GM04503 (cell line): Measurements from ENCODE around the gene ZMIZ2.

Experiments
- DNase-seq: peaks from one replicate; pipeline ENCODE4 v3.0.0-alpha.2; 2012; ENCODE audit warnings: low read depth

ZMIZ2 gene

DNA sequence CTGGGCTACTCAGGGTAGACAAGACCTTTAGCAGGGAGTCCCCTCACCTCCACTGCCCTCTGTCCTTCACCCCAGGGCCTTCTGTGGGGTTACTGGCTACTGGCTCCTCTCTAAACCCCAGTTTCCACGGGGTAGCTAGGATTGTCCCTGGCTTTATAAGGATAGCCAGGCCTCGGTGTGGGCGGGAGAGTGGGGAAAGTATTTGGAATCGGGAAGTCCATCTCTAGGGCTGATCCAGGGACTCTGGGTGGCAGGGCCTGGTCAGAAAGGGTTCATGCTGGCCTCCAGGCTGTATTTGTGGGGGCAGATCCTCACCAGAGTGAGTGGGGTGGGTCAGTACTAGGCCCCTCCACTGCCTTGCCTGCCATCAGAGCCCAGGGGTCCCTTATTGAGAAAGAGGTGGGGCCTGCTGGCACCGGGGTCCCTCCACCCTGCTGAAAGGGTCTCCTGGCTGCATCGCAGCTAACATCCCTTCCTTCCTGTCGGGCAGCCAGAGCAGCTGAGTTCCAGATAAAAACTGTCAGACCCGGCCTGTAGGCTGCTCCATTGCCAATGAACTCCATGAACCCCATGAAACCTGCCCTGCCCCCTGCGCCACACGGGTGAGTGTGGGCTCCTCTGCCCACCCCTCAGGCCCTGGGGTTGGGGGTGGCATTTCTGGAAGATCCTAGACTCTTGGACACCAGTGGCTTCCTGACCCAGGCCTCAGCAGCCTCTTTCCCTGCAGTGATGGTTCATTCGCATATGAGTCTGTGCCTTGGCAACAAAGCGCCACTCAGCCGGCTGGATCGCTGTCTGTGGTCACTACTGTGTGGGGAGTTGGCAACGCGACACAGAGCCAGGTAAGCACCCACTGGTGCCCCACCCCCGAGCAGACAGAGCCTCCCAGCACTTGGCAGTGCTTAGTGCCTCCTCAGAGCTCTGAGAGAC is 7.3 kb downstream of the ZMIZ2 start:
- no peak for DNase-seq

DNA sequence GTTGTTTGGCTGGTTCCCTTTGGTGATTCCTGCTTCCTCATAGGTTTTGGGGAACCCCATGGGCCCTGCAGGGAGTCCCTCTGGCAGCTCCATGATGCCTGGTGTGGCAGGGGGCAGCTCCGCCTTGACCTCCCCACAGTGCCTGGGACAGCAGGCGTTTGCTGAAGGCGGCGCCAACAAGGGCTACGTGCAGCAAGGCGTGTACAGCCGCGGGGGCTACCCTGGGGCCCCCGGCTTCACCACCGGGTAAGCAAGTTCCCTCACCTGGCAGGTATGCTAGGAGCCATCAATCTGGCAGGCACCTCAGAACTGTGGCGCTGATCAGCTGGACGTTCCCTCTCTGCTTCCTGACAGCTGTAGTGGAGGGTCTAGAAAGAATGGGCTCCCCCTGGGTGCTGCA is 8.3 kb downstream of the ZMIZ2 start:
- DNase-seq: no peak

DNA sequence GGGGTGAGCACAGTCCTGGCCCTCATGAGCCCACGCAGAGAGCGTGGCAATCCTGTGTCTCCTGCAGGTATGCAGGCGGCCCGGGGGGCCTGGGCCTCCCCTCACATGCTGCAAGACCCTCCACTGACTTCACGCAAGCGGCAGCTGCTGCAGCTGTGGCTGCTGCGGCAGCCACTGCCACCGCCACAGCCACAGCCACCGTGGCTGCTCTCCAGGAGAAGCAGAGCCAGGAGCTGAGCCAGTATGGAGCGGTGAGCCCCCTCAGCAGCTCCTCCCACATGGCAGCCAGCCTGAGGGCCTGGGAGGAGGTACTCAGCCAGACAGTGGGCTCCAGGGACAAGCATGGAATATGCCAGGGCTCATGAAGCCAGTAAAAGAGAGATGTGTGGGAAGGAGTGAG is 8.7 kb downstream of the ZMIZ2 start:
- DNase-seq: no peak

DNA sequence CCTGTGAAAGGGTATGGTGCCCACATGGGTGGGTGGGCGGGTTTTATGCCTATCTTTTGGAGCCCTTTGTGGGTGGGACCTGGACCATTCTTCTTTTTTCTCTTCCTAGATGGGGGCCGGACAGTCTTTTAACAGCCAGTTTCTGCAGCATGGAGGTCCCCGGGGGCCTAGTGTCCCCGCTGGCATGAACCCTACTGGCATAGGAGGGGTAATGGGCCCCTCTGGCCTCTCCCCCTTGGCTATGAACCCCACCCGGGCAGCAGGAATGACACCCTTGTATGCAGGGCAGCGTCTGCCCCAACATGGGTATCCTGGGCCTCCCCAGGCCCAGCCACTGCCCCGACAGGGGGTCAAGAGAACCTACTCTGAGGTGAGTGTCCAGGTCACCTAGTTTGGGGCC is 9.1 kb downstream of the ZMIZ2 start:
- no peak for DNase-seq

DNA sequence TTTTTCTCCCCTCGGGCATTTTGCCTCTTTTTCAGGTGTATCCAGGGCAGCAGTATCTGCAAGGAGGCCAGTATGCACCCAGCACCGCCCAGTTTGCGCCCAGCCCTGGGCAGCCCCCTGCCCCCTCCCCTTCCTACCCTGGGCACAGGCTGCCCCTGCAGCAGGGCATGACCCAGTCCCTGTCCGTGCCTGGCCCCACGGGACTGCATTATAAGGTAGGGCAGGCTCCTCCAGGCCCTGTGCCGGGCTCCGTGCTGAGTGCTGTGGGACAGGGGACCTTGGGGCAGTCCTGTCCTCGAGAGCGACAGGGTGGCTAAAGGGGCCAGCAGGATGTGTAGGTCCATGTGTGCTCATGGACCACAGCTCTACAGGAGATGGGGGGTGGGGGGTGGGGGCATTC is 10.6 kb downstream of the ZMIZ2 start:
- DNase-seq: no peak

DNA sequence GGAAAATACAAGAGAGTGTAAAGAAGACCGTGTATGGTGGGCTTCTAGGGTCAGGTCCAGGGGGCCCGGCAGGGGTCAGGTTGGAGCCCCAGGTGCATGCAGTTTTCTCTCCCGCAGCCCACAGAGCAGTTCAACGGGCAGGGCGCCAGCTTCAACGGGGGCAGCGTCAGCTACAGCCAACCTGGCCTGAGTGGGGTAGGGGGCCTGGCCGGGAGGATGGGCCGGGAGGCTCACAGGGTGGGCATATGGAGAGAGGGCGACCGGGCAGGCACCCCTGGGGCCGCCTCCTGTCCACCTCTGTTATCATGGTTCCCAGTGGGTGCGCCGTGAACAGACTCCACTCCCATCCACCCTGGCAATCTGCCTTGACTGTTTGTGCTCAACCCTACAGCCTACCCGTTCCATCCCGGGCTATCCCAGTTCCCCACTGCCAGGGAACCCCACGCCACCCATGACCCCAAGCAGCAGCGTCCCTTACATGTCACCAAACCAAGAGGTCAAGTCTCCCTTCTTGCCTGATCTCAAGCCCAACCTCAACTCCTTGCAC is 11.5 kb downstream of the ZMIZ2 start:
- DNase-seq: no peak

DNA sequence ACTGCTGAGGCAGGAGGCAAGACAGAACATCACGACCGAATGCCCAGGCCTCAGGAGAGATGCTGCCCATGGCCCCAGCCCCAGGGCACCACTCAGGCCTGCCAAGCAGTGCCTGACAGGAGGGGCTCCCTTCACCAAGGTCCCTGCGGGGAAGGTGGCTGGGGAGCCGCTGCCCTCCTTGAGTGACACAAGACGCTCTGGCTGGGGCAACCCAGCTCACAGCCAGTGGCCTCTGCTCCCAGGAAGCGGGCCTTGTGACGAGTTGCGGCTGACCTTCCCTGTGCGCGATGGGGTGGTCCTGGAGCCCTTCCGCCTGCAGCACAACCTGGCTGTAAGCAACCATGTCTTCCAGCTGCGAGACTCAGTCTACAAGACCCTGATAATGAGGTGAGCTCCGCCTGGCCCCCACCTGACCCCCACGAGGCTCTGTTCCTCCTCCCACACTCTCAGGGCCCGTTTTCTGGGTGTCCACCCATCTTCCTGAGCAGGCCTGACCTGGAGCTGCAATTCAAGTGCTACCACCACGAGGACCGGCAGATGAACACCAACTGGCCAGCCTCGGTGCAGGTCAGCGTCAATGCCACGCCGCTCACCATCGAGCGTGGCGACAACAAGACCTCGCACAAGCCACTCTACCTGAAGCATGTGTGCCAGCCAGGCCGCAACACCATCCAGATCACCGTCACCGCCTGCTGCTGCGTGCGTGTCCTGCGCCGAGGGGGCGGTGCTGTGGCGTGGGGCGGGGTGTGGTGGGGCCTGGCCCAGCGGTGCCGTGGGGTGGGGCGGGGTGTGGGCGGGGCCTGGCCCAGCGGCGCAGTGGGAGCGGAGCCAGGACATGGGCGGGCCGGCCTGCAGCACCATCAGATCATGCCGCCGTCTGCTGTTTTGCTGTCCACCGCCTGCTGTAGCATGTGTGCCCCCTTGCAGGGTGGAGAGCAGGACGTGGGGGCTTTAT is 12.8 kb downstream of the ZMIZ2 start:
- DNase-seq: no peak

DNA sequence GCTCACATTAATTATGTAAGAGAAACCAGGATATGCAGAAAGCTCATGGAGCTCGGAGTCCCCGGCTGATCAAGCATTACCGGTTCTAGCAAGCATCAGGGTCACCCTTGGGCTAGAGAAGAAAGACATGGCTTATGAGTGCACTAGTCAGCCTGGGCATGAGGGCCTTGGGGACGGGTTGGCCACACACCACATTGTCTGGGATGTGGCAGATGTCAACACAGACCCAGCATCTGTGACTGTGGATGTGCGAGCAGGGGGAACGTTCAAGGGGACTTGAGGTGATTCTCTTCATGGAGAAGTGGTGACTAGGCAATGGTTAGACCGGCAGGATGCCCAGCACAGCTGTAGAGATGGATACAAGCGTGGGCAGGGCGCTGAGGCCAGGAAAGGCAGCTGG is 13.7 kb downstream of the ZMIZ2 start:
- no peak for DNase-seq

DNA sequence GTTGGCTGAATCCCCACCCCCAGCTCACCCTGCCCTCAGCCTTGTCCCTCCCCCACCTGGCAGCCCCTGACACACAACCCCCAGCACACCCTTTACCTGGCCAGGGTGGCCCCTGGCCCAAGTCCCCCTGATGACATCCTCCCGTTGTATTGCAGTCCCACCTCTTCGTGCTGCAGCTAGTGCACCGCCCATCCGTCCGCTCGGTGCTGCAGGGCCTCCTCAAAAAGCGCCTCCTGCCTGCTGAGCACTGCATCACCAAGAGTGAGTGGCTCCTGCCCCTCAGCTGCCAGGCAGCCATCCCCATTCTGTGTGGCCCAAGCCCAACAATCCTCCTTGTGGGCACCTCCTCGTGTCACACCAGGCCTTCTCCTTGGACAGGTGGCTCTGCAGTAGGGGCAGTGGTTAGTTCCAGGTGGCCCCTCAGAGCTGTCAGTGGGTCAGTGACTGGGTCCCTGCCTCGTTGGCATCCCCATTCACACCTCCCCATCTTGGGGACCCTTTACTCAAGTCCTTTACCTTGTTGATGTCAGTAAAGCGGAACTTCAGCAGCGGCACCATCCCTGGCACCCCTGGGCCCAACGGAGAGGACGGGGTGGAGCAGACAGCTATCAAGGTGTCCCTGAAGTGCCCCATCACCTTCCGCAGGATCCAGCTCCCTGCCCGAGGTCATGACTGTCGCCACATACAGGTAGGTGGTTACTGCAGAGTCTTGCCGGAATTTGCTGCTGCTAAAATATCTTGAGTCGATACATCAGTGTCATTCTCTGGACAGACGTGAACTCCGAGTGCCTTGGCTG is 14.3 kb downstream of the ZMIZ2 start:
- DNase-seq: no peak

DNA sequence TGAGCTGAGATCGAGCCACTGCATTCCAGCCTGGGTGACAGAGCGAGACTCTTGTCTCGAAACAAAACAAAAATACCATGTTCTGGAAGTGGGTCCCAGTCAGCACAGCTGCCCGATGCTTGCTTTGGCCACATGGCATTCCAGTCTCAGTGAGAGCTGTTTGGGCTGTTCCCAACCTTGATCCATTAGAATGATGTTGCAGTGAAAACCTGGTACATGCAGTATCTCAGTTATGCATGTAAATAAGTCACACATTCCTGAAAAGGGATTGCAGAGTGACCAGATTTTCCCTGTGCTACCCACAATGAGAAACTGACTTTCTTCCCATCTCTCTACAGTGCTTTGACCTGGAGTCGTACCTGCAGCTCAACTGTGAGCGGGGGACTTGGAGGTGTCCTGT is 15.4 kb downstream of the ZMIZ2 start:
- no peak for DNase-seq

DNA sequence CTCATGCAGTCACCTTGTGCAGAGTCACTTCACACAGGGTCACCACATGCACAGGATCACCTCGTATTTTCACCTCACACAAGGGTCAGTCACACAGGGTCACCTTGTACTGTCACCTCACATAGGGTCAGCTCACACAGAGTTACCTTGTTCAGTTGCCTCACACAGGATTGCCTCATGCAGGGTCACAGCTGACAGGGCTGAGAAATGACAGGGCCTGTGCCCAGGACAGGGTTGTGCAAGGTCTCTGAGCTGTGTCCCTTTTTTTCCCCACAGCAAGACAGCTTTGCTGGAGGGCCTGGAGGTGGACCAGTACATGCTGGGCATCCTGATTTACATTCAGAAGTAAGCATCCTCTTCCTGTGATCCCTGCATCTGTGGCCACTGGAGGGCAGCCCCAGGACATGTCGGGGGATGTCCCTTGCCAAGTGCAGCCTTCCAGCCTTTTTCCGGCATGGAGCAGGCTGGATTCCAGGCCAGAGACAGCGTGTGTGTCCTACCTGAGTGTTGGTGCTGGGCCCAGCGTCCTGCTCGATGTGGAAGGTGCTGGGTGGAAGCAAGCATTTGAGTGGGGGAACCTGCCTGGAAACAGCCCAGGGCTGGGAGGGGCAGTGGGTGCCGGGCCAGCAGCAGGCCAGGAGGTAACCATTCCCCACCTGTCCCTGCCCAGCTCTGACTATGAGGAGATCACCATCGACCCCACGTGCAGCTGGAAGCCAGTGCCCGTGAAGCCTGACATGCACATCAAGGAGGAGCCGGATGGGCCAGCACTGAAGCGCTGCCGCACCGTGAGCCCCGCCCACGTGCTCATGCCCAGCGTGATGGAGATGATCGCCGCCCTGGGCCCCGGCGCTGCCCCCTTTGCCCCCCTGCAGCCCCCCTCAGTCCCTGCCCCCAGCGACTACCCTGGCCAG is 16.3 kb downstream of the ZMIZ2 start:
- DNase-seq: no peak

DNA sequence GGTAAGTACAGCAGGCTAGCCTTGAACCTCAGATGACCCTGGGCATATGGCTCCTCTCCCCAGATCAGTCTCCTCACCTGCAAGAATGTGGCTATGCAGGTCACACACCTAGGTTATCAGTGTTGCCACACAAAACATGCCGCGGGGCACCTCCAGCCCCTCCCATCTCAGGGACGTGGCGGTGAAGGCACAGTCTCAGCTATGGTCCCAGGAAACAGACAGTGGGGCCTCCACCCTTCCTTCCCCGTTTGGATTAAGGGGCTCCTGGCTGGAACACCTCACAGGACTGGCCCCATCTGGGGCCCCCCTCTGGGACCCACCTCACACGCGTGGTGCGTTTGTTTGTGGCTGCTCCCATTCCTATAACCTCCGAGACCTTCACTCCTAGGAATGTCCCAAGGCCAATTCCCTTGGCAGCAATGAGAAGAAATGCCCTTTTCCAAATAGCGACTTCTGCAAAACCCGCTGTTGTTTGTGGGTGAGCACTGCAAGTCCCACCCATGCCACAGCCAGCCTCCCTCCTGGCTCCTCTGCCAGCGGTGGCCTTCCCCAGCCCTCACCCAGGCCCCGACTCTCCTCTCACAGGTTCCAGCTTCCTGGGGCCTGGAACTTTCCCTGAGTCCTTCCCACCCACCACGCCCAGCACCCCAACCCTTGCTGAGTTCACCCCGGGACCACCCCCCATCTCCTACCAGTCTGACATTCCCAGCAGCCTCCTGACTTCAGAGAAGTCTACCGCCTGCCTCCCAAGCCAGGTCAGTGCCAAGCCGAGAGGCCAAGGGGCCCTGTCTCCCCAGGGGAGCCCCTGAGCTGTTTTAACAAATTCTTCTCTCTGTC is 17.1 kb downstream of the ZMIZ2 start:
- DNase-seq: no peak

DNA sequence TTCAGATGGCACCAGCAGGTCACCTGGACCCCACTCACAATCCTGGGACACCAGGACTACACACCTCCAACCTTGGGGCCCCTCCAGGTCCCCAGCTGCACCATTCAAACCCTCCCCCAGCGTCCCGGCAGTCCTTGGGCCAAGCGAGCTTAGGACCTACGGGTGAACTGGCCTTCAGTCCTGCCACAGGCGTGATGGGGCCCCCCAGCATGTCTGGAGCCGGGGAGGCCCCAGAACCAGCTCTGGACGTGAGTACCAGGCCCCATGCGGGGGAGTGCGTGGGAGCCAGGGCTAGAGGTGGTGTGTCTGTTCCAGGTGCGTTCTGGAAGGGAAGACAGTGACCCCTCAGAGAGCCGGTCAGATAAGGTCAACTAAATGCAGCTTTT is 17.8 kb downstream of the ZMIZ2 start:
- DNase-seq: no peak

DNA sequence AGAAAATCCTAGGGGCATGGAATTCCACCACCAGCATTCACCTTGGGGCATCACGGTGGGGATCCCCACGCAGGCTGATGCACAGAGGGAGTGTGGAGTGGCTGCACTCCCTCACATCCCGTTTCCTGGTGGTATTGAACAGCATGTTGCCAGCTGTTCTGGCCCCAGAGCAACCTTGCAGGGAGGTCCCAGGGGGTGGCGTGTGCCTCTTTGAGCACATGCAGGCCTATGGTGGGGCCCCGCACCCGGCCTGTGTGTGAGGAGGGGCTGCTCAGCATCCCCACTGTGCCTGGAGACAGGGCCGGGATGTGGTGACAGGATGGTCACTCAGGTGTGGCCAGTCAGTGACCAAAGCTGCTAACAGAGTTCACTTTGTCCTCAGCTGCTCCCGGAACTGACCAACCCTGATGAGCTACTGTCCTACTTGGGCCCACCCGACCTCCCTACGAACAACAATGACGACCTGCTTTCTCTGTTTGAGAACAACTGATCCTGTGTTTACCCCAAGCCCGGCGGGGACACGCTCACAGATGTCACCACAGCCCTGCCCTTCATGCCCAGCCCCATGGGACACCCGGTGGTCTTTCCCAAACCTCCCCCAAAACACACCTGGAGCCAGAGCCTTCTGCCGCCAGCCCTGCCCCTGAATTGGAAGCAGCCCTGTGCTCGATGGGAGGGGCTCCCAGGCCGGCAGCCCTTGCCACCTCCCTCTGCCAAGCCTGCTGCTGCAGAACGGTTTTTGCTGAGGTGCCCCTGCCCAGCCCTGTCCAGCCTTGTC is 18.7 kb downstream of the ZMIZ2 start:
- no peak for DNase-seq

DNA sequence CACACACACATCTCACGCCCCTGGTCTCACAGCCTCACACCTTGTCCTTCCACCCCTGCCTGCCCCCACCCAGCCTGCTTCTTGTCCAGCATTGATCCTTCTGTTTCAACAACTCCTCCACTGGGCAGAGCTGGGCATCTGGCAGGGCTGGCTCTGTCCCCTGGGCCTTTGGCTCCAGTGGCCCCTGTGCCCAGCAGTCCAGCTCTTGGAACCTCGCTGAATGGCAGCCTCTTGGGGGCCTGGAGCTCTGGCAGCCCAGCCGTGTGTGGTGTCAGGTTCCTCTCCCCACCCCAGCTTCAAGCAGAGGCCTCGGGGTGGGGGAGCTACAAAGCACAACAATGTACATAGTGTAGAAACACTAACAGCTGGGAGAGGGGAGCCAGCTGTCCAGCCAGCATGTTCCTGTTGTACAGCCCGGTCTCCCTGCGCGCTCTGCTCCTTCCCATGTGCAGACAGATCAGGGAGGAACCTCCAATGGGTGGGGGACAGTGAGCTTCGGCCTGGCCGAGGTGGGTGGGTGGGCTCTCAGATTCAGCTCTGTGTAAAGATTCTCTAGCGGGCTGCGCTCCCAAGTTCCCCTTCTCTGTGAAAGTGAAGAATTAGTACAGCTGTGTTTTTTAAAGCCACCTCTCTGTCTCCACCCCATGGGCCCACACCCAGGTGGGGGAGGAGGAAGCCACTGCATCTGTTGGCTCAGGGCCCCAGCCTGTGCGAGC is 19.4 kb downstream of the ZMIZ2 start:
- no peak for DNase-seq

DNA sequence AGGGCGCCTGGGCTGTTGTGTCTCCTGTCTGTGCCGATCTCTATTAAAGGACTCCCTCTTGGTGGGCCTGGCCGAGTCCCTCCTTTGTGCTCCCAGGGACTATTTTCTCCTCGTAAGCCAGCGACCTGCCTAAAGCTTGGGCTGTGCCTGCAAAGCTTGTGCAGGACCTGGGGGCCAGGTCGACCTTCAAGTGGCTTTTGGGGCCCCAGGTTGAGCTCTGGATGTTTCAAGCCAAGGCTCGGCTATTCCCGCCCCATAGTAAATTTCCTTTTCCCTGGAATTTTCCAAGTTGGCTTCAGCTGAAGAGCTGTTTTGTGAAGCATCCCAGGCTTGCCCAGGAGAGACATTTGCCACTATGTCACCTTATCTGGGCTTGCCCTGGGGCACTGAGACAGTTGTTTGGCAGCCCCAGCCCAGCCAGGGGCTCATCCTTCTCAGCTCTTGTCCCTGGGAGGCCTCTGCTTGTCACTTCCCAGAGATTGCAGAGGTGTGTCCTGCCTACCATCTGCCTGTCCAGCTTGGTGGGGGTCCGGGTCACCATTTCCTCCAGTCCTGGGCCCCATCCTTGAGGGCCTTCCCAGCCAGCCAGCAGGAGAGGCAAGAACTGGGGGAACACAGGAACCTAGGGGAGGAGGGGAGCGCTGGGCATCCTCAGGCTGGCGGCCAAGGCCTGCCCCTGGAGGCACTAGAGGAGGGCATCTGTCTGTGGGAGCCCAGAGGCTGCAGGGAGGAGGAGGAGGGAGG is 20.2 kb downstream of the ZMIZ2 start:
- no peak for DNase-seq

DNA sequence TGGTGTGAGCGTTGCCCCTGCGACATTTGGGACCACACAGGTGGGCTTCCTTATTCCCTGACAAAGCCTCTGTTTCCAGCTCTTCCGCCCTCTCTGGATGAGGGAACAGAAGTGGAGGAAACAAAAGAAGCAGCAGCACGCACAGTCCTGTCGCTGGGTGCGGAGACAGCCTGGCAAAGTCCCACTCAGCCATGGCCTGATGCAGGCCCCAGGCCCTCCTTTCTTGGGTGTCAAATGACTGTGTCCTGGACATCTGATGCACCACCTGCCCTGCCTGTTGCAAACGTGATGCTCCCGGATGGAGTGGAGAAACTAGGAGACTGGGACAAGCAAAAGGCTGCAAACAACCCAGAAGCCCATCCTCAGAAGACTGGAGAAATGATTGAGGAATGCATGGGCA is 20.7 kb downstream of the ZMIZ2 start:
- DNase-seq: no peak
